WERI-Rb-1 (cell line): ENCODE results near the gene HHAT.
"Not testable (repeated sequence)": the region's sequence is repeated elsewhere in the genome, so short reads cannot be mapped to it uniquely, and the experiment has no call there.

ENCODE experiments used
- DNase-seq: peaks from one replicate; pipeline ENCODE4 v3.0.0-alpha.2; 2020
- H3K27ac ChIP-seq: fragments of 250-450 bp; sonication (Bioruptor Pico); 2 replicates; pipeline ENCODE4 v1.5.1; 2020; ENCODE audit warnings: mild to moderate bottlenecking, moderate library complexity
- H3K27me3 ChIP-seq: fragments of 250-450 bp; sonication (Bioruptor Pico); 2 replicates; pipeline ENCODE4 v1.5.1; 2021; ENCODE audit warnings: mild to moderate bottlenecking, low read depth, moderate library complexity; ENCODE audit not compliant: insufficient read depth, severe bottlenecking
- H3K36me3 ChIP-seq: fragments of 250-450 bp; sonication (Bioruptor Pico); 2 replicates; pipeline ENCODE4 v1.5.1; 2020; ENCODE audit warnings: mild to moderate bottlenecking, moderate library complexity
- H3K4me3 ChIP-seq: 2 replicates; pipeline ENCODE4 v1.5.1; 2011; ENCODE audit warnings: low read depth, mild to moderate bottlenecking, control low read depth, low read length
- H3K9me3 ChIP-seq: fragments of 250-450 bp; sonication (Bioruptor Pico); 2 replicates; pipeline ENCODE4 v1.5.1; 2021; ENCODE audit warnings: mild to moderate bottlenecking, moderate library complexity; ENCODE audit not compliant: severe bottlenecking
- CTCF ChIP-seq: IDR thresholded peaks from 2 replicates; pipeline ENCODE4 v1.5.1; 2011; ENCODE audit warnings: low read depth, mild to moderate bottlenecking, control low read depth, inconsistent platforms, low read length

HHAT gene

GRCh38 chr1:210417881-210418280 lies 89.2 kb downstream of the HHAT start:
- Histone ChIP-seq H3K36me3 (no peaks in the 10 kb centered on the region; the same call in 1 of the 2 replicates), H3K9me3 (no peaks in the 10 kb centered on the region), H3K4me3 (no peak overlapping the region), H3K27ac (no peak overlapping the region), H3K27me3 (no peaks in the 10 kb centered on the region)
- DNase-seq = no peak
- no peak for TF ChIP-seq CTCF

- no peak for DNase-seq
- no peaks in the 10 kb centered on the region for H3K27me3 ChIP-seq
- no peaks in the 10 kb centered on the region; the same call in 1 of the 2 replicates for H3K36me3 ChIP-seq
- H3K4me3 ChIP-seq = no peak overlapping the region
- H3K9me3 ChIP-seq = no peaks in the 10 kb centered on the region
- TF ChIP-seq CTCF = no peak
- no peak overlapping the region for H3K27ac ChIP-seq
Observed at GRCh38 chr1:210418863-210419650, 90.4 kb downstream of the HHAT start.

- not testable (repeated sequence) for H3K27ac ChIP-seq, H3K27me3 ChIP-seq, H3K9me3 ChIP-seq, H3K4me3 ChIP-seq, H3K36me3 ChIP-seq, DNase-seq
Observed at GRCh38 chr1:210426696-210427095, 98.0 kb downstream of the HHAT start.

GRCh38 chr1:210428696-210429095 lies 100.0 kb downstream of the HHAT start:
- no peaks in the 10 kb centered on the region for H3K9me3 ChIP-seq
- no peaks in the 10 kb centered on the region for H3K27me3 ChIP-seq
- no peaks in the 10 kb centered on the region for H3K36me3 ChIP-seq
- H3K27ac ChIP-seq = no peak overlapping the region
- no peak overlapping the region for H3K4me3 ChIP-seq
- TF ChIP-seq CTCF = no peak
- DNase-seq = no peak

- TF ChIP-seq CTCF = no peak
- Histone ChIP-seq H3K4me3 (no peak overlapping the region), H3K27ac (no peak overlapping the region), H3K9me3 (peaks cover 3% of the 10 kb centered on the region), H3K36me3 (no peaks in the 10 kb centered on the region), H3K27me3 (no peaks in the 10 kb centered on the region)
- DNase-seq = no peak
Observed at GRCh38 chr1:210434223-210434622, 105.5 kb downstream of the HHAT start.

- DNase-seq = no peak
- H3K36me3 ChIP-seq = no peaks in the 10 kb centered on the region
- peaks cover 3% of the 10 kb centered on the region for H3K9me3 ChIP-seq
- no peak for TF ChIP-seq CTCF
- no peak overlapping the region for H3K4me3 ChIP-seq
- no peaks in the 10 kb centered on the region for H3K27me3 ChIP-seq
- H3K27ac ChIP-seq = no peak overlapping the region
Observed at GRCh38 chr1:210437111-210437510, 108.4 kb downstream of the HHAT start.
